MM.1S (cell line): ENCODE measurements around the gene TPRA1.

Experiments
- DNase-seq: peaks from one replicate; pipeline ENCODE4 v3.0.0-alpha.2; 2015
- H2AFZ ChIP-seq: fragments of 300-600 bp; sonication (generic); 2 replicates; pipeline ENCODE4 v1.6.0; 2016; ENCODE audit warnings: antibody characterized with exemption, low read length
- H3F3A ChIP-seq: fragments of 300-600 bp; sonication (generic); 2 replicates; pipeline ENCODE4 v1.6.1; 2016; ENCODE audit warnings: mild to moderate bottlenecking, antibody characterized with exemption, low read length, moderate library complexity, mixed read lengths; ENCODE audit not compliant: insufficient read depth
- H3K27ac ChIP-seq: fragments of 300-600 bp; sonication (generic); 2 replicates; pipeline ENCODE4 v1.5.1; 2016; ENCODE audit warnings: mild to moderate bottlenecking, low read length
- H3K27me3 ChIP-seq: fragments of 300-600 bp; sonication (generic); replicated peaks from 2 replicates; pipeline ENCODE4 v1.6.0; 2016; ENCODE audit warnings: low read length; ENCODE audit not compliant: insufficient read depth
- H3K36me3 ChIP-seq: fragments of 300-600 bp; sonication (generic); replicated peaks from 2 replicates; pipeline ENCODE4 v1.6.1; 2016; ENCODE audit warnings: mild to moderate bottlenecking, low read length, mixed read lengths; ENCODE audit not compliant: insufficient read depth
- H3K4me1 ChIP-seq: fragments of 300-600 bp; sonication (generic); 2 replicates; pipeline ENCODE4 v1.6.1; 2016; ENCODE audit warnings: low read length, mixed read lengths
- H3K4me2 ChIP-seq: fragments of 300-600 bp; sonication (generic); 2 replicates; pipeline ENCODE4 v1.6.0; 2016; ENCODE audit warnings: low read depth, low read length
- H3K4me3 ChIP-seq: fragments of 300-600 bp; sonication (generic); 2 replicates; pipeline ENCODE4 v1.5.1; 2016; ENCODE audit warnings: low read length, mixed read lengths
- H3K79me2 ChIP-seq: fragments of 300-600 bp; sonication (generic); 2 replicates; pipeline ENCODE4 v1.6.1; 2016; ENCODE audit warnings: mixed run types, low read length, mixed read lengths
- H3K9ac ChIP-seq: fragments of 300-600 bp; sonication (generic); 2 replicates; pipeline ENCODE4 v1.6.1; 2016; ENCODE audit warnings: low read length, mixed read lengths
- H3K9me2 ChIP-seq: fragments of 300-600 bp; sonication (generic); replicated peaks from 2 replicates; pipeline ENCODE4 v1.6.1; 2016; ENCODE audit warnings: mild to moderate bottlenecking, low read length, mixed read lengths; ENCODE audit not compliant: insufficient read depth
- H3K9me3 ChIP-seq: fragments of 300-600 bp; sonication (generic); replicated peaks from 2 replicates; pipeline ENCODE4 v1.6.1; 2016; ENCODE audit warnings: mild to moderate bottlenecking, low read length, mixed read lengths; ENCODE audit not compliant: insufficient read depth
- H4K20me1 ChIP-seq: fragments of 300-600 bp; sonication (generic); 2 replicates; pipeline ENCODE4 v1.6.1; 2016; ENCODE audit warnings: mild to moderate bottlenecking, low read length, moderate library complexity, mixed read lengths; ENCODE audit not compliant: insufficient read depth
- EZH2 ChIP-seq: fragments of 300-600 bp; sonication (generic); optimal IDR thresholded peaks from 2 replicates; pipeline ENCODE3; 2017; ENCODE audit warnings: low read depth, mild to moderate bottlenecking, antibody characterized with exemption, low read length, mixed read lengths
- EZH2phosphoT487 ChIP-seq: fragments of 300-600 bp; sonication (generic); IDR thresholded peaks from 2 replicates; pipeline ENCODE4 v1.6.1; 2018; ENCODE audit warnings: antibody characterized with exemption, low read length
- TF ChIP-seq, protein P1 (sequence below): fragments of 300-600 bp; sonication (generic); IDR thresholded peaks from 2 replicates; pipeline ENCODE4 v1.5.1; 2016; ENCODE audit warnings: antibody characterized with exemption, low read length, mixed read lengths

Gene TPRA1

DNA sequence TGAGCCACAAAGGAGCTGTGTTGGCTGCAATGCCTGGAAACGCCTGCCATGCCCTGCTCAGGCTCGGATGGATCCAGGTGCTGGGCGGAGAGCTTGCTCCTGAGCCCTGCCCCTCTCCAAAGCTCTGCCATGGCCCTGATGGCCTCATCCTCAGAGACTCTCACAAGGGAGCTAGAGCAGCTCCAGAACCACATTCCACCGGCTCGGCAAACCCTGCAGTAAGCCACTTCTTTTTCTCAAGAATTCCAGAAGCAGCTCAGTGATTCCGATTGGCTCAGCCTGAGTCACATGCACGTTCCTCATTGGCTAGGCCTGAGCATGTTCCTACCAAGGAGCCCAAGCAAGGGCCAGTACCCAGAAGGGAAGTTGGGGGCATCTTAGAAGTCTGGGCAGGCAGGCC is 24.8 kb downstream of the TPRA1 start:
- no peaks in the 10 kb centered on the region for H3K9me3 ChIP-seq
- H2AFZ ChIP-seq = no peak overlapping the region
- no peaks in the 10 kb centered on the region for H3K27me3 ChIP-seq
- no peak overlapping the region for H3K4me3 ChIP-seq
- no peak overlapping the region for H3K27ac ChIP-seq
- no peaks in the 10 kb centered on the region for H3K9me2 ChIP-seq
- H3K4me1 ChIP-seq = no peaks in the 10 kb centered on the region
- no peaks in the 10 kb centered on the region for H3K36me3 ChIP-seq
- no peak for DNase-seq
- no peaks in the 10 kb centered on the region for H4K20me1 ChIP-seq
- H3K4me2 ChIP-seq = no peak overlapping the region
- TF ChIP-seq, protein P1, sequence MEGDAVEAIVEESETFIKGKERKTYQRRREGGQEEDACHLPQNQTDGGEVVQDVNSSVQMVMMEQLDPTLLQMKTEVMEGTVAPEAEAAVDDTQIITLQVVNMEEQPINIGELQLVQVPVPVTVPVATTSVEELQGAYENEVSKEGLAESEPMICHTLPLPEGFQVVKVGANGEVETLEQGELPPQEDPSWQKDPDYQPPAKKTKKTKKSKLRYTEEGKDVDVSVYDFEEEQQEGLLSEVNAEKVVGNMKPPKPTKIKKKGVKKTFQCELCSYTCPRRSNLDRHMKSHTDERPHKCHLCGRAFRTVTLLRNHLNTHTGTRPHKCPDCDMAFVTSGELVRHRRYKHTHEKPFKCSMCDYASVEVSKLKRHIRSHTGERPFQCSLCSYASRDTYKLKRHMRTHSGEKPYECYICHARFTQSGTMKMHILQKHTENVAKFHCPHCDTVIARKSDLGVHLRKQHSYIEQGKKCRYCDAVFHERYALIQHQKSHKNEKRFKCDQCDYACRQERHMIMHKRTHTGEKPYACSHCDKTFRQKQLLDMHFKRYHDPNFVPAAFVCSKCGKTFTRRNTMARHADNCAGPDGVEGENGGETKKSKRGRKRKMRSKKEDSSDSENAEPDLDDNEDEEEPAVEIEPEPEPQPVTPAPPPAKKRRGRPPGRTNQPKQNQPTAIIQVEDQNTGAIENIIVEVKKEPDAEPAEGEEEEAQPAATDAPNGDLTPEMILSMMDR = no peak
- TF ChIP-seq EZH2 = no peak
- TF ChIP-seq EZH2phosphoT487 = no peak
- no peak overlapping the region for H3K9ac ChIP-seq
- H3K79me2 ChIP-seq = no peaks in the 10 kb centered on the region
- H3F3A ChIP-seq = no peaks in the 10 kb centered on the region

DNA sequence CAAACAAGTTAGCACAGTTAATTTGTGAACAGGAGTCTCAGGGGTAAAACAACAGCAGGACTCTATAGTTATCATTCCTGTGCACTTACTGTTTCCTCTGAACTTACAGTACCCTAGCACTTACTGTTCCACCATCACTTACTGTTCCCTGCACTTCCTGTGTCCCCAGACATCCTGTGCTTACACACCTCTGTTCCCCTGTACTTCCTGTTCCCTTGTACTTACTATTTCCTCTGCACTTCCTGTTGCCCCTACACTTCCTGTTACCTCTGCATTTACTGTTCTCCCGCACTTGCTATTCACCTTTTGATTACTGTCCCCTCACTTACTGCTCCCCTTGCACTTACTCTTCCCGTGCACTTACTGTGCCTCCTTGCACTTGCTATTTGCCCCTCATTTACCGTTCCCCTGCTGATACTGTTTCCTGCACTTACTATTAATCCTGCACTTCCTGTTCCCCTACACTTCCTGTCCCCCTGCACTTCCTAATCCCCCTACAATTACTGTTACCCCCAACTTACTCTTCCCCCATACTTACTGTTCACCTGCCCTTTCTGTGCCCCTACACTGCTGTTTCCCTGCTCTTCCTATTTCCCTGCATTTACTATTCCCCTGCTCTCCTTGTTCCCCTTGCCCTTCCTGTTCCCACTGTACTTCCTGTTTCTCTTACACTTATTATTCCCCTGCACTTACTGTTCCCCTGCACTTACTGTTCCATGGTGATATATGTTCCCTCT is 30.3 kb downstream of the TPRA1 start:
- H3K9me2 ChIP-seq = no peaks in the 10 kb centered on the region
- no peak overlapping the region for H3K27ac ChIP-seq
- no peaks in the 10 kb centered on the region for H3K9me3 ChIP-seq
- H3K4me2 ChIP-seq = no peak overlapping the region
- H3K4me1 ChIP-seq = no peaks in the 10 kb centered on the region
- DNase-seq = no peak
- no peaks in the 10 kb centered on the region for H3F3A ChIP-seq
- no peaks in the 10 kb centered on the region for H3K79me2 ChIP-seq
- H2AFZ ChIP-seq = peak overlapping the region; percentile 67
- H3K27me3 ChIP-seq = no peaks in the 10 kb centered on the region
- no peak for TF ChIP-seq EZH2
- no peak for TF ChIP-seq EZH2phosphoT487
- TF ChIP-seq, protein P1 = no peak
- H4K20me1 ChIP-seq = no peaks in the 10 kb centered on the region
- no peak overlapping the region for H3K9ac ChIP-seq
- no peak overlapping the region for H3K4me3 ChIP-seq
- H3K36me3 ChIP-seq = no peaks in the 10 kb centered on the region

DNA sequence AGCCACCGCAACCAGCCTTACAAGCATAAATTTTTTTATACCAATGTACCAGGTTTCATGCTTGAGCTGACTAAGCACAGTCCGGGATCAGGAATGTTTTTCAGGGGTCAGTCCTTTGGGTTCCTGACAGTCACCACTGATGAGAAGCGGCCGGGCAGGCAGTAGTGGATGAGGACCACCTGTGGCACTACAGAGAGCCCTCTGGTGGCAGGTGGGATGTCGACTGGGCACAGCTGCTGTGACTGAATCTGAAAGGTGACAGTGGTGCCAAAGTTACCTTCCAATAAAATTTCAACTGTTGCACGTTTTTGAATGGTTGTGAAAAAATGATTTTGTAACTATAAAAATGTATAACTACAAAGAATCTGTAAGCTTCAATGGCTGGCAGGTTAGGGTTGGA is 34.0 kb downstream of the TPRA1 start:
- Histone ChIP-seq H3F3A (no peaks in the 10 kb centered on the region), H3K4me1 (no peaks in the 10 kb centered on the region), H2AFZ (no peak overlapping the region), H3K9me3 (no peaks in the 10 kb centered on the region), H3K36me3 (no peaks in the 10 kb centered on the region), H3K27ac (no peak overlapping the region), H3K9me2 (no peaks in the 10 kb centered on the region), H3K79me2 (no peaks in the 10 kb centered on the region), H3K27me3 (no peaks in the 10 kb centered on the region), H3K4me3 (no peak overlapping the region), H4K20me1 (no peaks in the 10 kb centered on the region), H3K4me2 (no peak overlapping the region), H3K9ac (no peak overlapping the region)
- no peak for TF ChIP-seq EZH2phosphoT487
- TF ChIP-seq, protein P1 = peak; percentile 20
- no peak for DNase-seq
